Uterus (tissue), 2 donors: ENCODE results near the gene SNX27.

Source experiments
- POLR2A ChIP-seq, 2 donors: fragments of 450-650 bp; IDR thresholded peaks; one replicate each; pipeline ENCODE4 v1.6.1; 2016; ENCODE audit warnings: antibody characterized with exemption in 2 of 2, mild to moderate bottlenecking in 1 of 2, moderate library complexity in 1 of 2
- TF ChIP-seq, protein P1 (sequence below), 4 experiments: fragments of 200-600 bp in 2 of 4; fragments of 450-650 bp in 2 of 4; sonication (generic) in 2 of 4; IDR thresholded peaks; one replicate each; pipeline ENCODE4 v1.5.1; 2016 to 2019; ENCODE audit warnings: antibody characterized with exemption in 4 of 4, mild to moderate bottlenecking in 2 of 4, moderate library complexity in 1 of 4

GRCh38 chr1:151626740-151627334 lies 15.0 kb downstream of the SNX27 start:
- TF ChIP-seq, protein P1, sequence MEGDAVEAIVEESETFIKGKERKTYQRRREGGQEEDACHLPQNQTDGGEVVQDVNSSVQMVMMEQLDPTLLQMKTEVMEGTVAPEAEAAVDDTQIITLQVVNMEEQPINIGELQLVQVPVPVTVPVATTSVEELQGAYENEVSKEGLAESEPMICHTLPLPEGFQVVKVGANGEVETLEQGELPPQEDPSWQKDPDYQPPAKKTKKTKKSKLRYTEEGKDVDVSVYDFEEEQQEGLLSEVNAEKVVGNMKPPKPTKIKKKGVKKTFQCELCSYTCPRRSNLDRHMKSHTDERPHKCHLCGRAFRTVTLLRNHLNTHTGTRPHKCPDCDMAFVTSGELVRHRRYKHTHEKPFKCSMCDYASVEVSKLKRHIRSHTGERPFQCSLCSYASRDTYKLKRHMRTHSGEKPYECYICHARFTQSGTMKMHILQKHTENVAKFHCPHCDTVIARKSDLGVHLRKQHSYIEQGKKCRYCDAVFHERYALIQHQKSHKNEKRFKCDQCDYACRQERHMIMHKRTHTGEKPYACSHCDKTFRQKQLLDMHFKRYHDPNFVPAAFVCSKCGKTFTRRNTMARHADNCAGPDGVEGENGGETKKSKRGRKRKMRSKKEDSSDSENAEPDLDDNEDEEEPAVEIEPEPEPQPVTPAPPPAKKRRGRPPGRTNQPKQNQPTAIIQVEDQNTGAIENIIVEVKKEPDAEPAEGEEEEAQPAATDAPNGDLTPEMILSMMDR (IDR thresholded peaks at IDR 0.05): no peak
- no peak for TF ChIP-seq POLR2A (IDR thresholded peaks at IDR 0.05)
